Right forelimb (tissue), 1 donor: ENCODE measurements around the gene ACTL6A.
A peak's percentile ranks its signal among the peaks of the same experiment; 100 is the strongest.
"Not testable (repeated sequence)": the region's sequence is repeated elsewhere in the genome, so short reads cannot be mapped to it uniquely, and the experiment has no call there.

Experiments
- DNase-seq: peaks from one replicate; pipeline ENCODE4 v3.0.0-alpha.2; 2018

The ACTL6A gene

GRCh38 chr3:179562591-179563270 lies at the start of gene ACTL6A:
Gene ACTL6A, plus strand, starts transcription at chr3:179562926. Its CDS starts 167 bp downstream, at chr3:179563093.
- peak; percentile 99 for DNase-seq

- DNase-seq: no peak
Observed at GRCh38 chr3:179513862-179514261, 48.9 kb upstream of the ACTL6A start.

- DNase-seq: not testable (repeated sequence)
Observed at GRCh38 chr3:179516461-179517251, 46.1 kb upstream of the ACTL6A start.

GRCh38 chr3:179526482-179526881 lies 36.2 kb upstream of the ACTL6A start:
- no peak for DNase-seq

- DNase-seq: peak; percentile 87
Observed at GRCh38 chr3:179526989-179527391, 35.7 kb upstream of the ACTL6A start.

DNA sequence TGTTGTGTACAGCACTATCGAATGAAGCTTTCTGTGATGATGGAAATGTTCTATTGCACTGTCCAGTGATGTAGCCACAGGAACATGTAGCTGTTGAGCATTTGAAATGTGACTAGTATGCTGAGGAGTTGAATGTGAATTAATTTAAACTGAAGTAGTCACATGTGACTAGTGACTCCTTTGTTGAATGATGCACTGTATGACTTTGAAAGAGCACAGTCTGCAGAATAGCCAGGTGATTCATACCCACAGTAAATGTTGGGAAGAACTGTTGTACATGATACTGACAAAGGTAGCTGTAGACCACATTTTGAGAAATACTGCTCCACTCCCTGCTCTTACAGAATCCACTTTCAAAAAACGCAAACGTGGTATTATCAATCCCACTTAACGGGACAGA lies 34.0 kb upstream of the ACTL6A start:
- no peak for DNase-seq

DNA sequence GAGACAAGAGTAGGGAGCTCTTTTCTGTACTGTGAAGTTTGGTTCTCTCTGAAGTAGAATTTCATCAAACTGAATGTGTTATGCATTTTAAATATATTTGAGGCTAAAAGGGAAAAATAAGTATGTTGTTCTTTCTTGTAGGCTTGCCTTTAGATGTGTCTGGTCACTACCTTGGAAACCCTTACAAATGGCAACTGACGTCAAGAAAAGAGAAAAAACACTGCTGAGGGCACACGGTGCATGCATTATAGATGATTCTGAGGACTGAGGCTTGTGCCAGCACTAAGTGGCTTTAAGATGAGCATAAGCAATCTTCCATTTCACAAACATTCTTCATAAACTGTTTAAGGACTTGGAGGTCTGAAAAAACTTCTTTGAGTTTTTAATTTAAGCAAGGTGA lies 31.1 kb upstream of the ACTL6A start:
- no peak for DNase-seq

- no peak for DNase-seq
Observed at GRCh38 chr3:179533274-179533673, 29.5 kb upstream of the ACTL6A start.

DNA sequence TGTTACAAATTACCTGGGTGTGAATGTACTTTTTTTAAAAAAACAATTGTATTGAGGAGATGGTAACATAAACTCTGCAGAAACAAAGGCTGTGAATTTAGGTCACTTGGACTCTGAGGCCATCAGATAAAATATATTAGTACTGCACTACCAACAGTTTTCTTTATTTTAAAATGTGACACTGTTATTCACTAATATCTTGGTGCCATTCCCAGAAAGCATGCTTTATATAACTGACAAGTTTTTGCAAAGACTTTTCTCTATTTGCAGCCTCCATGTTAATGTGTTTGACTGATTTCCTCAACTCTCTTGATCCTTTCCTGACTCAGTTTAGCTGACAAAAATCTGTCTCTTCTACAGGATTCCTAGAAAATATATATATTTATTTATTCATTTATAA lies 26.5 kb upstream of the ACTL6A start:
- DNase-seq: no peak

DNA sequence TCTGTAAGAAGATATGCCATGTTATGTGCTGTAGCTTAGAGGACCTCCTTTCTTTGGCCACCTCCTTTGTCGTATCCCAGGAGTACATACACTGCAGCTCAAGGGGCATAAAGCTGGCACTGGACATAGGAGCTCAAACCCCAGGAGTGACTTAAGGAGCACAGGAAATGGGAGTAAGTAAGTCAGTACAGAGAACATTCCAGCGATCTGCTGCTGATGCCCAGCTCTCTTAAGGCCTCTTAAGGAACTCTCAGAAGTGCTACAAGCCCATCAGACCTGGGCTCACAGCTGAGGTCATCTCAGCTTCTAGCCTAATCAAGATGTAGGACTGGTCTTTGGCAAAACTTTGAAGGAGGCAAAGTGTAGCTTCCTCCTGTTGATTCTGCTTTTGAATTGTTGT lies 21.6 kb upstream of the ACTL6A start:
- no peak for DNase-seq

GRCh38 chr3:179541596-179541995 lies 21.1 kb upstream of the ACTL6A start:
- DNase-seq: no peak

DNA sequence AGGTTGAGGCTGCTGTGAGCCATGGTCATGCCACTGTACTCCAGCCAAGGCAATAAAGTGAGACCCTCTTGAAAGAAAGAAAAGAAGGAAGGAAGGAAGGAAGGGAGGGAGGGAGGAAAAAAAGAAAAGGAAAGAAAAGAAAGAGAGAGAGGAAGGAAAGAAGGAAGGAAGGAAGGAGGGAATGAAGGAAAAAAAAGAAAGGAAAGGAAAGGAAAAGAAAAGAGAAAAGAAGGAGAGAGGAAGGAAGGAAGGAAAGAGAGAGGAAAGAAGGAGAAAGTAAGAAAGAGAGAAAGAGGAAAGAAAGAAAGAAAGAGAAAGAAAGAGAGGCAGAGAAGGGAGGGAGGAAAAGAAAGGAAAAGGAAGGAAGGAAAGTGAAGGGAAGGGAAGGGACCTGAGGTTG lies 20.4 kb upstream of the ACTL6A start:
- DNase-seq: no peak

DNA sequence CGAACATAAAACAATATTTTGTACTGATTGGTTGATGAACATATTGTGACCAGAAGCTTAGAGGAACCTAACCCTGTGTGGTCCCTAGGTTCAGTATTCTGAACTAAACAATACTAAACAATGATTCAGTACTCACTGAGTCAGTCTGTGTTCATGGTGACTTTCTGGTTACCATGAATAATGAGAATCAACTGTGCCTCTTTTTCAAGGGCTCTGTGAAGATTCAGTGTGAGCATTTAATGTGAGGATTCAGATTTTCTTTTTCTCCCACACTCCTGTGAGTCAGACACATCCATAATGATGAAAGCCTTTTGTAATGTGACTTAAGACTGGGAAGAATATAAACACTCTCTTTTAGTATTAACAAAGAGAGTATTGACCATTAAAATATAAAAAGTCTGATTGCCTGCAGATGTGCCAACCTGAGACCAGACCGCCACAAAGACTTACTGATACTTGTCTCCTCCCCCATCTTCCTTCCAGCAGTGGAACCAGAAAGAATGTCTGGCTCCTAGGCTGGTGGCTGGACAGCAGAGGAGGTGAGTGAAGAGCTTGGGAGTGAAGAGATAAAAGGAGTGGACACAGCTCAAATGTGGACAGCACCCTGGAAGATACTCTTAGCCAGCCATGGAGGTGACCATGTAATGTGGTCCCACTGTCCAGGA lies 17.6 kb upstream of the ACTL6A start:
- no peak for DNase-seq

DNA sequence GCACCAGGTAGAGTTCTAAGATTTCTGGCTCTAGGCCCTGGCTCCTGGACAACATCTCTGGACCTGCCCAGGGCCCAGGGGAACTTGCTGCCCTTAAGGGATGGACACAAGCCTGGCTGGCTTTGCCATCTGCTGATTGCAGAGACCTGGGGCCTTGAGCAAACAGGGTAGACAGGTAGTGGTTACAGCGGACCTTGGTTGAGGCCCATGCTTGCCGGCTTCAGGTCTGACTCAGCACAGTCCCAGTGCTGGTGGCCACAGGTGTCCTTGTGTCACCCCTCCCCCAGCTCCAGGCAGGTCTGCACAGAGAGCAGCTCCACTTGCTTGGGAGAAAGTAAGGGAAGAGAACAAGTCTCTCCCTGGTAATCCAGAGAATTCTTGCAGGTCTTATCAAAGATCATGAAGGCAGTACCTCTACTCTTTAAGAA lies 15.9 kb upstream of the ACTL6A start:
- DNase-seq: no peak

DNA sequence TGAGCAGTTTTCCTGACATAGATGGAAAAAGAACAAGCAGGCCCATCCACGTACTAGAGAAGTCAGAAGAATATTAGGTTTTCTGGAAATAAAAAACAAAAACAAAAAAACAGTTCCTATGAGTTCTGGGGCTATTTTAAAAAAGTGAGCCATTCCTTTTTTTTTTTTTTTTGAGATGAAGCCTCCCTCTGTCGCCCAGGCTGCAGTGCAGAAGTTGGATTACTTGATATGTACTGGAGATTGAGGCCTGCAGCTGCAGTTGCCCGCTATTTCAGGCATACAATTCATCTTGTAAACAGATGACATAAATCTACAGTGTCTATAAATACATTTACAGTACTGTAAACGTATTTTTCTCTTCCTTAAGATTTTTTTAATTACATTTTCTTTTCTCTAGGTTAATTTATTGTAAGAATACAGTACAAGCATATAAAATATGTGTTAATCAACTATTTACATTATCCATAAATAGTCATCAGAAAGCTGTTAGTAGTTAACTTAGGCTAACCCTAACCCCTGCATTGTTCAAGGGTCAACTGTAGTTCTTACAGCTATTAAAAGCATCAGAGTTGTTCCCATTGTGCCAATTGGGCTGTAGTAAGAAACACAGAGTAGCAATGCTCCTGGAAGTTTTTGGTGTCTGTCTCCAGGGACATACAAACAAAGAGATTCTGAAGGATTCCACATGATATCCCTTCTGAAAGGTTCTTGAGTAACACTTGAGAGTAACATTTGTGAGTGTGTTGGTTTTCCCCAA lies 11.2 kb upstream of the ACTL6A start:
- no peak for DNase-seq

- peak; percentile 80 for DNase-seq
Observed at GRCh38 chr3:179558742-179559364, 3.9 kb upstream of the ACTL6A start.

DNA sequence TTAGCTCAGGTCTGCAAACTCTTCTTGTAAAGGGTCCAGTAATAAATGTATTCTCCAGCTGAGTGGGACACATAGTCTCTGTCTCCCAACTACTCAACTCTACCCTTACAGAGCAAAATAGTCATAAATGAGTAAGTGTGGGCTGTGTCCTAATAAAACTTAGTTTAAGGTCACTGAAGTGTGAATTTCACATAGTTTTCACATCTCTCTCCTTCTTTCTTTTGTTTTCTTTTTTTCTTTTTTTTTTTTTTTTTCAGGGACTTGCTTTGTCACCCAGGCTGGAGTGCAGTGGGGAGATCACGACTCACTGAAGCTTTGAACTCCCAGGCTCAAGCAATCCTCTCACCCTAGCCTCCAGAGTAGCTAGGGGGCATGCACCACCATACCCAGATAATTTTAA lies 1.9 kb upstream of the ACTL6A start:
- DNase-seq: no peak

DNA sequence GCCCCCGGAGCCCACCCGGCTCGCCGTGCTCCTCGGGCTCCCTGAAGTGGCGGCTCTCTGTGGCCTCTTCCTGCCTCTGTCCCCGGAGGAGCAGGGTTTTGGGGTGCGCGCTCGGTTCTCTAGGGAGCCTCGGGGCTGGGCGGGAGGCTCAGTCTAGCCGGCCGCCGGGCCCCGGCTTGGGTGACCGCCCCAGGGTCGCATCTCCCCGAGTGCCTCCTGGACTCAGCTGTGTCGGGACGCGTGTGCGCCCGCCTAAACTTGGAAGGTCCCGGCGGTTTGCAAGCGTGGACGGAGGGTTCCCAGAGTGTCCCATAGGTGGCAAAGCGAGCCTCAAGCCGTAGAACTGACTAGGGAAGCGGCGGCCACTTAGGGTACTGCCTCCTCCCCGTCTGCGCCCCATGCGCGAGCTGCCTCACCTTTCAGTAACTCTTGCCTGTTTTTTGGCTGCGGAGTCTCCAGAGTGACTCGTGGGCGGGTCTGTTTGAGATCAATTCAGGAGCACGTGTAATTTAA lies 601 bp downstream of the ACTL6A start:
- no peak for DNase-seq

GRCh38 chr3:179565496-179565895 lies 2.8 kb downstream of the ACTL6A start:
- DNase-seq: no peak

DNA sequence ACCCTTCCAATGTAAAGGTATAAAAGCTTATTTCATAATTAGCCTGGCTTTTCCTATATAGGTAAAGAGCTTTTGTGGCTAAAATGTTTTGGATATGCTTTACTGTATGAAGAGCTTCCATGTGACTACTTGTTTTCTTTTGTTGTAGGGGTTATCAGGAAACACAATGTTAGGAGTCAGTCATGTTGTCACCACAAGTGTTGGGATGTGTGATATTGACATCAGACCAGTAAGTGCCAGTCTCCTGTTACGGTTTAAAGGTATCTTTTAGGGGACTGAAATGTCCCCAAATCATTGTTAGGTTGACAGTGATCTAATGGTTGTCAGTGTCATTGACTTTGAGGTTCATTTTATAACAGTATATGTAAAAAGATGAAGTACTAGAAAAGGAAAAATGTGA lies 18.3 kb downstream of the ACTL6A start:
- no peak for DNase-seq

GRCh38 chr3:179589143-179589542 lies 26.4 kb downstream of the ACTL6A start:
- DNase-seq: no peak

DNA sequence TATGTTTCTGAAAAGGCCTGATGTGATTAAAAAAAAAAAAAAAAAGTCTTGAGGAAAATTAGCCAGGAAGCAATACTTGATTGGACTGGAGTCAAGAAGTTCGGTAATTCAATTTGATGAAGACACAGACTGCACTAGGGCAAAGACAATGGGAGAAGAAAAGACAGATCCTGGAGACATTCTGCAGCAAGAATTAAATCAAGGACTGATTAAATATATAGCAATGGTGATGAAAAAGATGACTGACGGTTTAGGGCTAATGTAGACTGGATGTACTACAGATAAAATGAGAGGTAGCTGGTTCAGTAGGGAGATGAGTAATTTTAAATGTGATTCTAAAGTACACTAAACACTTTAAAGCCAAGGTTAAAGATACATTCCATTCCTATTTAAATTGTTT lies 27.9 kb downstream of the ACTL6A start:
- no peak for DNase-seq
